Omental fat pad (tissue), 4 donors: Measurements from ENCODE around the gene RAD23B. TPM values are rescaled to one million over a fixed set of nuclear protein-coding genes. Genes with fewer than 3 reads are reported as not detected.

Source experiments
- ATAC-seq: fragments of 150-250 bp; one replicate; pipeline ENCODE4 v1.9.1; 2016; ENCODE audit warnings: mild to moderate bottlenecking, moderate library complexity; ENCODE audit not compliant: low FRiP score
- DNase-seq: peaks from one replicate; pipeline ENCODE4 v3.0.0-alpha.2; 2019; ENCODE audit warnings: low spot score
- CTCF ChIP-seq, 3 donors: fragments of 450-650 bp; IDR thresholded peaks; one replicate each; pipeline ENCODE4 v1.5.1; 2016 to 2017; ENCODE audit warnings: antibody characterized with exemption in 3 of 3, mild to moderate bottlenecking in 3 of 3, moderate library complexity in 2 of 3
- total RNA-seq, 4 donors: library from RNA; depleted of rRNA; stranded (reverse); fragments of >200 nt; gene quantifications; one replicate each; pipeline ENCODE4 v1.1.0, GENCODE V29; 2016

Gene RAD23B
- total RNA-seq, 4 donors from 2014 or later, result 70.3 to 123 (median 101) TPM

GRCh38 chr9:107243742-107244141 lies 39.3 kb upstream of the RAD23B start:
- no peak for TF ChIP-seq CTCF (IDR thresholded peaks at IDR 0.05)
- ATAC-seq (peak; percentile 62), DNase-seq (no peak)

GRCh38 chr9:107246259-107247254 lies 36.5 kb upstream of the RAD23B start:
- ATAC-seq (no peak), DNase-seq (no peak)
- no peak for TF ChIP-seq CTCF (IDR thresholded peaks at IDR 0.05)

GRCh38 chr9:107248714-107249113 lies 34.4 kb upstream of the RAD23B start:
- ATAC-seq, result no peak
- no peak for TF ChIP-seq CTCF (IDR thresholded peaks at IDR 0.05)
- no peak for DNase-seq

GRCh38 chr9:107249131-107249533 lies 33.9 kb upstream of the RAD23B start:
- no peak for ATAC-seq
- no peak for TF ChIP-seq CTCF (IDR thresholded peaks at IDR 0.05)
- DNase-seq, result no peak

GRCh38 chr9:107249665-107250285 lies 33.3 kb upstream of the RAD23B start:
- no peak for TF ChIP-seq CTCF (IDR thresholded peaks at IDR 0.05)
- DNase-seq (no peak), ATAC-seq (no peak)

GRCh38 chr9:107251756-107252322 lies 31.2 kb upstream of the RAD23B start:
- TF ChIP-seq CTCF (IDR thresholded peaks at IDR 0.05), result no peak
- ATAC-seq, result peak; percentile 65
- no peak for DNase-seq
